ENCODE data around the gene SKI.

The SKI gene

DNA sequence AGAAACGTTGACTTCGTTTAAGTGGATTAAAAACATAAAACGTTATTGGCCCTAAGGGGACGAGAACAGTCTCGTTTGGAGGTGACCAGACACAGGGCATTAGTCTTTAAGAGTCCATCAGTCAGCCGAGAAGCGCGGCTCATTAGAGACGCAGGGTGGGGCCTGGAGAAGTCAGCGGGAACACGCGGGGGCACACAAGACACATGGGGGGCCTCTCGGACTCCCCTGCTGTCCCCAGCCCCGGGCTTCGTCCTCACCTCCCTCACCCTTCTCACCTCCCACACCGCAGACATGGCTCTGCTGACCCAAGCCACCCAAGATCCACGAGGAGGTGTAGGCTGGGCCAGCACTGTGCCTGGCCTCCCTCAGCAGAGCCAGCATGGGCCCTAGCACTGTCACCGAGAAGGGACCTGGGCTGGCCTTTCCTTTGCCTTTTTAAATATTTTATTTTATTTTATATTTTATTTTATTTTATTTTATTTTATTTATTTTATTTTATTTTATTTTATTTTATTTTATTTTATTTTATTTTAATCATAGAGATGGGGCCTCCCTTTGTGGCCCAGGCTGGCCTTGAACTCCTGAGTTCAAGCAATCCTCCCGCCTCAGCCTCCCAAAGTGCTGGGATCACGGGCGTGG lies 114.4 kb downstream of the SKI start:
- H3K4me3 ChIP-seq (ENCODE audit: low read depth, low read length), result no peak overlapping the region
- no peak for DNase-seq (ENCODE audit: low read depth)

DNA sequence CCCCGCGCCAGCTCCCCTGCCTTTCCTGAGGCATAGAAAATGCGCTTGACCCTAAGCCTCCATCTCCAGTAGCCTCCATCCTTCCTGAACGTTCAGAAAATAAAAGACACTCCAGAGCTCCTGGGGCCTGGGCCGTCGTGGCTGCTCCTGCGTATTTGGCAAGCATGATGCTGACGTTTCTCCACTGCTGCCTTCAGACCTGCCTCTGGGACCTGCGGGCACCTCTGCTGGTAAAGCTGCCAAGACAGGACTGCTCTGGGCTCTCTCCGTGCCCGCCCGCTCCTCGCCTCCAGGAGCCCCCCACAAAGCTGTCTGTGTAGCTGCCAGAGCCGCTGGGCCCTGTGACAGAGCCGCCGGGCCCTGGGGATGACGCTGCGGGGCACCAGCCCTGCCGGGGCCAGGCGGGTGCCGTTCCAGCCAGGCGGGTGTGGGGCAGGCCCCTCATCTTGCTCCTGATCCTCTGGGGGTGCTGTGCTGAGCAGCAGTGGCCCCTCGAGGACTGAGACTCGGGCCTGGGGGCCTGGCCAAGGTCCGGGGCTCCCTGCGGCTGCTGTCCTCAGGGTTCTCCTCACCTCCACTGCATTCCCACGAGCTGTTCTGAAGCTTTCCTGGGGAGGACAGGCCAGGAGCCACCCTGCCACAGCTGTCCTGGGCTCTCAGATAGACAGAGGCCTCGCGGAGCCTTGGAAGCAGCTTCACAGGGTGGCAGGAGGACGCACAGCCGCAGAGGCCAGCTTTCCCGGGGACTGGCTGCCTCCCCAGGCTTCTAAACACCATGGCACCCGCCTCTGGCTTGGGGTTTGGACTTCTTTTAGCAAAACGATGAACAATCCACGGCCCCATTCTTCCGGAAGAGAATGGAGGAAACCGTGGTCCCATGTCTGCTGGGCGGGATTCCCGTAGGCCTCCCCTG lies 115.2 kb downstream of the SKI start:
- H3K4me3 ChIP-seq (ENCODE audit: low read depth, low read length), result no peak overlapping the region
- DNase-seq (ENCODE audit: low read depth), result no peak

DNA sequence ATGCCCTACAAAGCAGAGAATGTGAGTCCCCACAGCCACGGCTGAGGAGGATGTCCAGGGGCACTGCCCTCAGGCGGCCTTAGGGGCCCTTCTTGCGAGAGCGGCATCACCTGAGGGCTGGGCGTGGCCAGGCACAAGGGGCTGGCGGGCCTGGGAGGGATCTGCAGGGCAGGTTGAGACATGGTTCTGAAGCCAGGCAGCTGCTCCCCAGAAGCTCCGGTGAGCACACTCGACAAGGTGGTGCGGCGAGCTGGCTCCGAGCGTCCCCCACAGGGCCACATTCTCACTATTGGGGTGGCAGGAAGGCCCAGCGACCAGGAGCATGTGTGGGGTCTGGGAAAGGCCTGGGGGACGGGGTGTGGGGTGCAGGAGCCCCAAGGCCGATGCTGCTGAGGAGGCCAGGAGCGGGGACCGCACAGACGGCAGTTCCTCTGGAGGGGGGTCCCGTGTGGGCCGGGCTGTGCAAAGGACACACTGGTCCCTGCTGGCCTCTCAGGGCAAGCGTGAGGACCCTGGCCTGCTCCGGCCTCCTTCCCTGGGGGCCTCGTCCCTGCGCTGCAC lies 116.1 kb downstream of the SKI start:
- no peak for DNase-seq (ENCODE audit: low read depth)
- H3K4me3 ChIP-seq (ENCODE audit: low read depth, low read length), result no peak overlapping the region

DNA sequence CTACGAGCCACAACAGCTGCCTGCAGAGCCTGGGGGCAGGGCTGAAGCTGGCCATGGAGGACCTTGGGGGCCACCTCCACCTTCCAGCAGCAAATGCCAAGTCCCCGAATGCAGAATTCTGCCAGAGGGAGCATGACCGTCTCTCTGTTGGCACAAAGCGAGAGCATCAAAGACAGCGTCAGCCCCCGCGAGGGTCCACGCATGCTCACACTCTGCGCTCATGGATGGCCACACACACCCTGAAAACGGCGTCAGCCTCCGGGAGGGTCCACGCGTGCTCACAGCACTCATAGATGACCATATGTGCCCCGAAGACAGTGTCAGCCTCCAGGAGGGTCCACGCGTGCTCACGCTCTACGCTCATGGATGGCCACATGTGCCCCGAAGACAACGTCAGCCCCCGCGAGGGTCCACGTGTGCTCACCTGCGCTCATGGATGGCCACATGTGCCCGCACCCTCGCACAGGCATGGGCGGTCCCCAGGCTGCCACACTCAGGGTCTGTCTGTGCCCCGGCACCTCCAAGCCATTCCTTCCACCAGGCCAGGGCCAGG lies 116.7 kb downstream of the SKI start:
- H3K4me3 ChIP-seq (ENCODE audit: low read depth, low read length), result no peak overlapping the region
- no peak for DNase-seq (ENCODE audit: low read depth)

DNA sequence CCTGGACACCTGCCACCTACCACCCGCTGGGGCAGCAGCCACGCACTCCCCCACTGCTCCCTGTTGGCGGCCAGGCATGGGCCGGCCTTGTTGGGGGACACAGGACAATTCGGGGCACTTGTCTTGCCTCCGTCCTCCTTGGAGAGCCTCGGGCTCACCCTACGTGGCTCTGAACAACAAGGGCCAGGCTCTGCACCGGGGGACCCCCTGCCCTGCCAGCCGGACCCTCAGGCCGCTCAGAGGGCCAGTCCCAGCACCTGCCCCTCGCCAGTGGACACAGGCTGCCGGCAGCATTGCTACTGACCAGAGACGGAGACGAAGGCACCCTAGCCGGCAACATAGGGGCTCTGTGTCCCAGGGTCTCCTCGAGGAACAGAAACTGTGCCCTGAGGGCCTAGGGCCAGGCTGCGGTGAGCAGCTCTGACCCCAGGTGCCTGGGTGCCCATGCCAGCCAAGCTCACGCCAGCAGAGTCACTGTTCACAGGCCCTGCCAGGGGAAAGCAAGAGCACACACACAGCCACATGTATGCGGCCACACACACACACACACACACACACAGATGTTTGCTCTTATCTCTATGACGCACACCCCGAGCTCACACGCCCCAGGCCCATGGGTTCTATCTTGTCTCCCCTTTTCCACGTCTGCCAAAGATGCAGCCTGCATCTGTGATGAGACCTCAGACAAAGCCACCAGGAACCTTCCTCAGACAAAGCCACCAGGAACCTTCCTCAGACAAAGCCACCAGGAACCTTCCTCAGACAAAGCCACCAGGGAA lies 117.4 kb downstream of the SKI start:
- H3K4me3 ChIP-seq (ENCODE audit: low read depth, low read length), result no peak overlapping the region
- no peak for DNase-seq (ENCODE audit: low read depth)

DNA sequence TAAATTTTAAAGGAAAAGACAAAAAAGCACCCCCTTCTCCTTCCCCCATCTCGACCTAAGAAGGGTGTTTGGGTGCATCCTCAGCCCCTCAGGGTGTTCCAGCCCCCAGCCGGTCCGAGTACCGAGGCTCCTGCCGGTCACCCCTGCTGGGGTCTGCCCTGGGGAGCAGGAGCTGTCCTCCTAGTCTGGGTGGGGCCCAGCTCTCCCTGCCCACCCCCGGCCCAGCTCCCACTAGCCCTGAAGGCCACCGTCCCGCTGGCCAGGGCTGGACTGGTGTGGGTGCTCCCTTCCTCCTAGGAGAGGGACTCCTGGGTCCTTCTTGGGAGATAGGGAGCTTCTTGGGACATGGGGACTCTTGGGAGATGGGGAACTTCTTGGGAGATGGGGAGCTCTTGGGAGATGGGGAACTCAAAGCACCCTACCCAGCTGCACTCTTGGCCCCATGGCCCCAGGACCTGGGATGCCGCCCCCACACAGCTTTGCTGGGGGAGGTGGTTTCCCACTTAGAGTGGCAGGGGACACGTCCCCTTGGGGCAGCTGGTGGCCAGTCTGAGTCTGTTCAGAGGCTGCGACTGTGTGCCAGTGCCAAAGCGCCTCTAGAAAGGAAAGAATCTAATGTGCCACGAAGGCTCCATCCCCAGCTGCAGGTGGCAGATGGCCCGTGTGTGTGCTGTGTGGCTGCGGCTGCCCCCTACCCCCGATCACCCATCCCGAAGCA lies 118.7 kb downstream of the SKI start:
- no peak overlapping the region for H3K4me3 ChIP-seq (ENCODE audit: low read depth, low read length)
- DNase-seq (ENCODE audit: low read depth), result no peak

DNA sequence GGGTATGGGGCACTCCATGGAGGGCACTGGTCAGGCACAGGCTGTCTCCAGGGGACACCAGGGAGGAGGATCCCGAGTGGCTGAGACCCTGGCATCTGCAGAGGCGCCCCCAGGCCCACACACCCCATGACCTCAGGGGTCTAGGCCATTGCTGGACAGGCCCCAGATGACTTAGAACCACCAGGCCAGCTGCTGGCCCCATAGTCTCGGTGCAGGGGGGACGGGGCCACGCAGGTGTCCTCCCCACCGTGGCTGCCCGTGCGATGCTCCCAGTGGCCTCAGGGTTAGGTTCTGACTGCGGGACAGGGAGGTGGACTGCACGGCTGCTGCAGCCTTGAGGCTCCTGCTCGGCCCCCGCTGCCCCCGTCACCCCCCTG lies 119.3 kb downstream of the SKI start:
- DNase-seq (ENCODE audit: low read depth), result no peak
- H3K4me3 ChIP-seq (ENCODE audit: low read depth, low read length), result no peak overlapping the region

DNA sequence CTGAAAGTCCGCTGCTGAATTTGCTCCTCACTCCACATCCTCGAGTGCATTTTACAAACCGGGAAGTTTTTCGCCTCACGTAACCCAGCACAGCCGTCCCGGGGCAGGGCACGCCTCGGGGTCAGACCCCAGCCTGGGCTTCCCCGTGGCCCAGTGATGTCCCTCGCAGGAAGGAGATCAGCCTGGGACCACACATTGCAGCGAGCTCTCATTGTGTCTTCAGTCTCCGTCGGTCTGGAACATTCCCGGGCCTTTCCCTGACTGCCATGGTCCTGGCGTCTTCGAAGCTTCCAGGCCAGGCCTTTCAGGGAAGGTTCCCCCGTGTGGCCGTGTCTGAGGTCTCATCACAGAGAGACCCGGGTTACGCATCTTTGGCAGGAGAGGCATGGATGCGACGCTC lies 119.8 kb downstream of the SKI start:
- no peak overlapping the region for H3K4me3 ChIP-seq (ENCODE audit: low read depth, low read length)
- no peak for DNase-seq (ENCODE audit: low read depth)

DNA sequence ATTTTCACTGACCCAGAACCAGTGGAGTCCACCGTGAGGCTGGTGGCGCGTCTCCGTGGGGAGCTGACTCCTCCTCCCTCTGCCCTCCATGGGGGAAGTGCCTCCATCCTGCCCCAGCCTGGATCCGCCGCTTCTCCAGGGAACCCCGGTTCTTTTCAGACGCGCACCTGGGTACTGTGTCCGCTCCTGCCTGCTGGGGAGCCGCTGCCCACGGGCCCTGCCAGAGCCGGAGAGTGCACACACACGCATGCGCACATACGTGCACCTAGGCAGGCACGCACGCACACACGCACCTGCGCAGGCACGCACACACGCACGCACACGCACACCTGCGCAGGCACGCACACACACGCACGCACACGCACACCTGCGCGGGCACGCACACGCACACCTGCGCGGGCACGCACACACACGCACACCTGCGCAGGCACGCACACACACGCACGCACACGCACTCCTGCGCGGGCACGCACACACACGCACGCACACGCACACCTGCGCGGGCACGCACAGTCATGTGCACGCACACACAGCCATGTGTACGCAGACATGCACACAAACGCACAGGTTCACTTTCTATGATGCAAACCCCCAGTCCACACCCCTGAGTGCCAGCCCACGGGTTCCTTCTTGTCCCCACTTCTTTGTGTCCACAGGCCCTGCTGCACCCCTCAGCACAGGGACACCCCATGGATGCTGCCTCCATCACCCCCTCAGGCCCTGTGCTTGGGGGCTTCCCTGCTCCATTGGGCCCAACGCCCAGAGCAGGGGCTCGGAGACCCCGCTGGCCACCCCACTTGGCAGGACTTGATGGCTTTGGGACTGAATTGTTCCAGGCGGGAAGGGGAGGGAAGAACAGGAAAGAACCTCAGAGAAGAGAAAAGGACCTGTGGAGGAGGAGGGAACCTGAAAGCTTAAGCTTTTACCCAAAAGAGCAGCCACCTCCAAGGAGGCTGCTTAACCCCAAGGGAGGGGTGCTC lies 120.5 kb downstream of the SKI start:
- H3K4me3 ChIP-seq (ENCODE audit: low read depth, low read length), result no peak overlapping the region
- DNase-seq (ENCODE audit: low read depth), result no peak

DNA sequence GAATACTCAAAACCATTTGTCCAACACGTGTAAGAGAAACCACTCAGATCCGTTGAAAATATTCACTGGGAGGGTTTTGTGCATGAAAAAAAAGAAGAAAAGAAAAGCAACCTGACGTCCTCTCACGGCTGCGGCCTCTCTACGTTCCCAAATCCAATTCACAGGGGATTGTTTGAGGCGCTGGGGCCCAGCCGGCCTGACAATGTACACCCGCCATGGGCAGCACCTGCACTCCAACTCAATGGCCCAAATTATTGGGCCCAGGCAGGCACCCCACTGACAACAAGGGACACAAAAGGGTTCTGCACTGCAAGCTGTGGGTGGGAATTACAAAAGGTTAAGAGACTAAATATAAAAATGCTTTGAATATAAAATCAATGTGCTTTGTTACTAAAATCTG lies 121.7 kb downstream of the SKI start:
- no peak for DNase-seq (ENCODE audit: low read depth)
- H3K4me3 ChIP-seq (ENCODE audit: low read depth, low read length), result no peak overlapping the region

DNA sequence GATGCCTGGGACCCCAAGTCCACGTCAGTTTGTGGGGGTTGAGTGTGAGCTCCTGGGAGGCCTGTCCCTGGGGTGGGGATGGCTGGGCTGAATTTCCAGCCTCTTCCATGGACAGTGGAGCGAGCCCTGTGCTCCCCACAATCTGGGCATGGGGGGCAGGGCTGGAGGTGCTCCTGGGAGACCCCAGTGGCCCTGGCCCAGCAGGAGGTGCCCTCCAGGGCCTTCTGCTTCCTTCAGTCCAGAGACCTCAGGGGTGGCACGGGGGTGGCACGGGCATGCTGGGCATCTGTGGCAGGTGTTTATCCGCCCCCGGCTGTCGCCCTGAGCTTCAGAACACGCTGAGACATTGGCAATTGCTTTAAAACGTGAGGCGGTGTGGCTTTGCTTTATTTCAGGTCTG lies 122.4 kb downstream of the SKI start:
- no peak overlapping the region for H3K4me3 ChIP-seq (ENCODE audit: low read depth, low read length)

DNA sequence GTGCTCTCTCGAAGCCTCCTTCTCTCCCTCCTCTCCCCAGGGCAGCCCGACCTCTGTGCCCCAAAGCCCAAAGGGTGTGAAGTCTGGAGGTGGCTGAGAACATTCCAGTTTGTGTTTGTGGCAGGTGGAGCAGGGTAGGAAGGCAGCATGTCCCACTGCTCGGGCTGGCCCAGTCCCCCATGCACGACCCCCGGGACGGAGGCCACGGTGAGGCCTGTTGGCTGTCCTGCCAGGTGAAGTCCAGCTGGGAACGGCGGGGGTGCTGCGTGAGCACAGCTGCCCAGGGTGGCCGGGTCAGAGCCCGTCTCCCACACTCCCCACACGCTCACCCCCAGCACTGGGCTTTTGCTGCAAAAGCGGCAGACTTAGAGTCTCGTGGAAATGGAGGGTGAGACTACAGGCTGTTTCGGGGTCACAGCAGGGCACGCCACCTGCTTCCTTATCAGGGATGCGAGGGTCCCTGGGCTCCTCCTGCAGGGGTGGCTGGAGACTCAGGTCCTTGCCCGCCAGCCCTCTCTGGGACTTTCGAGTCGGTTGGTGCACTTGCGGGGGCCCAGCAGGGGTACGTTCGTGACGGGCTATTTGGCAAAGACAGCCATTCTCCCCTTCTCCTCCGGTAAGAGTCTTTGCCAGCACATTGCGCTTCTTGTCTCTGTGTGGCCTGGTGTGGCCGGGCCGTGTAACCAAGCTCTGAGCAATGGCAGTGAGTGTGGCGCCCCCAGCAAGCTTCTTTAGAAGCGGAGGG lies 123.0 kb downstream of the SKI start:
- H3K4me3 ChIP-seq (ENCODE audit: low read depth, low read length), result no peak overlapping the region
- DNase-seq (ENCODE audit: low read depth), result no peak

More for the DNA sequence above, 122.4 kb downstream of the SKI start:
- DNase-seq (ENCODE audit: low read depth), result no peak

DNA sequence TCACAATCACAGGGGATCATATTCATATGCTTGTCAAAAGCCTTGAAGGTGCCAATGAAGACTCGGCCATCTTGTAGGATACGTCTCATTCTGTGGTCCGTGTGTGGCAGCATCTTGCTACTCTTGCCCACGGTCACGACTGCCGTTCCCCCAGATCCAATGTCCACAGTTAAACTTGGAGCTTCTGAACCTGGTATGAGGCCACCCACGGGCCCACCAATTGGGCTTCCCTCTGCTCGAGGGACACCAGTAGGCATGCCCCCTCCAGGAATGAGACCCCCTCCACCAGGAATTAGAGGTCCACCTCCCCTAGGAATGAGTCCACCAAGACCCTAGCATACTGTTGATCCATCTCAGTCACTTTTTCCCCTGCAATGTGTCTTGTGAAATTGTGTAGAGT lies 123.6 kb downstream of the SKI start:
- DNase-seq (ENCODE audit: low read depth), result no peak
- H3K4me3 ChIP-seq (ENCODE audit: low read depth, low read length), result no peak overlapping the region

DNA sequence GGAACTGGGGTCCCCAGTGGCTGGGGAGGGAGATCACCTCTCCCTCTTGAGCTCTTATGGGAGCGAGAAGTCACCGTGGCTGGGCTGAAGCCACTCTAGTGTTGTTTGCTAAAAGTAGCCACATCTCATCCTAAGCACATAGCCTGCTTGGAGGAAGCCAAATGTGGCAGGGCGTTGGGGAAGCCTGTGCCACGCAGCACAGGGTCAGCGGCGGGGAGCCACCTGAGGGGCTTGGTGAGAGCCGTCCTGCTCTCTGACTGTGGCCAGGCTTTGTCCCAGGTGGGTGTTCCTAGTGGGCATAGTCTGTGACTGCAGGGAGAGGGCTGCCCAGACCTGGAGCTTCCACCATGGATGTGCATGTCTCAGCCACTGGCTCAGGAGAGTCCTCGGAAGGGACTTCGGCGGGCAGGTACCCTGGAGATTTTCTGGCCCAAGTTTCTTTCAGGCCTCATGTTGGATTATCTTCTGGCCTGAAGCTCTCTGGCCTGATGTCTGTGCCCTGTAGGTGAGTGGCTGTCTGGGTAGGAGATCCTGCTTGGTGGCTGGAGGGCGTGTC lies 124.3 kb downstream of the SKI start:
- DNase-seq (ENCODE audit: low read depth), result no peak
- no peak overlapping the region for H3K4me3 ChIP-seq (ENCODE audit: low read depth, low read length)

DNA sequence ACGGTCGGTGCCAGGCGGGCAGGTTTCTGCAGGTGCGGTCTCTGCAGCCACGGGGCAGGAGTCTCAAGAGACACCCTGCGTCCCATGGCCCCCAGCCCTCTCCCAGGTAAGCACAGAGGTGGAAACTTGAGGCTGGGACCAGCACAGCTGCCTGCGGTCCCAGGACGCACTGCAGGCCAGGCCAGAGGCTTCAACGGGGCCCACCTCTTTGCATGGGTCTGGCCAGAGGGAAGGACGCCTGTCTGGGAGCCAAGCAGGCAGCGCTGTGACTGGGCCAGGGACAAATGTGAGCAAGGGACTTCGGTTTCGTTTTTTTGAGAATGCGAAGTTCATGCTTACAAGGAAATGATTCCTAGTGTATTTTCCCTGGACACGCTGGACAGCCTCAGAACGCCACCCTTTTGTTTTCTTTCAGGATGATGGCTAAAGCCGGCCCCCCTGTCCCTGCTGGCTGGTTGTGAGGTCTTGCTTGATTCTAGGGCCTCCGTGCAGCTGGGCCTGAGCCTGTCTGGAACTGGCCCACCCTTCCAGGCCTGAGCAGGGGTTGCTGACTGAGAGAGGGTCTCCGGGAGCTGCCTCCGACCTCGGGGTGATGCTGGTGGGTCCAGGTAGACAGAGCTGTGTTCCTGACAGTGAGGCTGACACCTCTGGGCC lies 124.9 kb downstream of the SKI start:
- no peak overlapping the region for H3K4me3 ChIP-seq (ENCODE audit: low read depth, low read length)
- no peak for DNase-seq (ENCODE audit: low read depth)

DNA sequence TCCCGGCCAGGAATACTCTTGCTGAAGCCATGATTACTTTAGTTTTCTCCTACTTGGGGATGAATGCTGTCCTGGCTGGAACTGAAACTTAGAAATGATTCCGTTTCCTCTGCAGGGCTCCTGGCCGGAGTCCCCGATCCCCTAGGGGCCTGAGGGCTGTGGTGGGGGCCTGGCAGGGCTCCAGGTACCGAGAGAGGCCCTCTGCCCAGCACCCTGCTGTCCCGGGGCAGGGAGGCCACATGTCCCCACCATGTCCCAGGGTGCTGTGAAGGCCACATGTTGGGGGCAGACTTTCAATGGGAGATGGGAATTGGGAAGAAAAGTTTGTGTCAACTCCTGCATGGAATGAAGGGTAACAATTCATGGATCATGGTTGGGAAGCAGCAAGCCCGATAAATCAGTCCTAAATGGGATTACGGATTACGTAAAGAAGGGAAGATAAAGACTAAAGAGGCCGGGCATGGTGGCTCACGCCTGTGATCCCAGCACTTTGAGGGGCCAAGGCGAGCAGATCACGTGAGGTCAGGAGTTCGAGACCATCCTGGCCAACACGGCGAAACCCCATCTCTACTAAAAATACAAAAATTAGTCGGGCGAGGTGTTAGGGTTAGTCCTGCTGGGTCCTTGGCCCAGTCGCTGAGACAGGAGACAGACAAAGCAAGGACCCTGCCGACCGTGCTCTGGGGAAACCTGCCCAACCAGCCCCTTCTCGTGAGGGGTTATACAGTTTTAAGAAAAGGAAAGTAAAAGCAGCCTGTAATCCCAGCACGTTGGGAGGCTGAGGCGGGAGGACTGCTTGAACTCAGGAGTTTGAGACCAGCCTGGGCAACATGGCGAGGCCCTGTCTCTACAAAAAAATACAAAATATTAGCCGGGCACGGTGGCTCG lies 125.7 kb downstream of the SKI start:
- no peak for DNase-seq (ENCODE audit: low read depth)
- no peak overlapping the region for H3K4me3 ChIP-seq (ENCODE audit: low read depth, low read length)
